ENCODE results near the gene KLHL2.

The KLHL2 gene

GRCh38 chr4:165289423-165289785 lies 82.0 kb downstream of the KLHL2 start:
- DNase-seq (ENCODE audit: low spot score), result no peak

DNA sequence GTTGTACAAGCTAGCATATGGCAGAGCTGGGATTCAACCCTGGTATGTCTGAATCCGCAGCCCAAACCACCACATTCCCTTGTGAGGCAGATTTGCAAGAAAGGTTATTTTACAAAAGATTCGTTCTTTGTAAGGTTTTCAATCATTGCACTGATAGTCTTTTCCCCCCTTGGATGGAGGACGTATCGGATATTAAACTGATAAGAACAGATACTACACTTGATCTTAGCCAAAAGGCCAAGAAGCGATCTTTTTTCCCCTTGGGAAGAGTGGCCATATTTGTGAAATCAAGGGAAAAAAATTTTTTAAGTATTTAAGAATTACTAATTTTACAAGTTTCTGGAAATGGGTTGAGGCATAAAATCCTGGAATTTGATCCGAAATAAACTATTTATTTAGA lies 85.7 kb downstream of the KLHL2 start:
- no peak for DNase-seq (ENCODE audit: low spot score)

- peak; percentile 5 for DNase-seq (ENCODE audit: low spot score)
These were observed 86.7 kb downstream of the KLHL2 start for GRCh38 chr4:165293927-165294649.

DNA sequence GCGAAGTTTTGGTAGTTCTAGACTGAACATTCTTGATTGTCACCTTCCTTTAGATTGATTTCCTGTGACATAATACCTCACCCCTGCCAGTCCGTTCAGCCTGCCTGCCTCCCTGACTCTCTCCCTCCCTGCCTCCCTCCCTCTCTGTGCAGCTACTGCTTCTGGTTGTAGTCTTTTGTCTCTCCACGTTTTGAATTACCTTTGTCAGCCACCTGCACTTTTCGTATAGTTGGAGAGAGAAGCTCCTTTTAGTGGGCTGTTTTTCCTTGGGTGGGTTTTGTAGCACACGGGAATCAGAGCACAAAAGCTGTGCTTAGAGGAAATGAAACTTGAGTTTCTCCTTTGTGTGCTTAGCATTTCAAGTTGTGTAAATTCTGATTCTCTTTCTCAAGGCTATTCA lies 87.5 kb downstream of the KLHL2 start:
- DNase-seq (ENCODE audit: low spot score), result peak; percentile 19

- DNase-seq (ENCODE audit: low spot score), result no peak
These were observed 90.3 kb downstream of the KLHL2 start for GRCh38 chr4:165297626-165298025.

DNA sequence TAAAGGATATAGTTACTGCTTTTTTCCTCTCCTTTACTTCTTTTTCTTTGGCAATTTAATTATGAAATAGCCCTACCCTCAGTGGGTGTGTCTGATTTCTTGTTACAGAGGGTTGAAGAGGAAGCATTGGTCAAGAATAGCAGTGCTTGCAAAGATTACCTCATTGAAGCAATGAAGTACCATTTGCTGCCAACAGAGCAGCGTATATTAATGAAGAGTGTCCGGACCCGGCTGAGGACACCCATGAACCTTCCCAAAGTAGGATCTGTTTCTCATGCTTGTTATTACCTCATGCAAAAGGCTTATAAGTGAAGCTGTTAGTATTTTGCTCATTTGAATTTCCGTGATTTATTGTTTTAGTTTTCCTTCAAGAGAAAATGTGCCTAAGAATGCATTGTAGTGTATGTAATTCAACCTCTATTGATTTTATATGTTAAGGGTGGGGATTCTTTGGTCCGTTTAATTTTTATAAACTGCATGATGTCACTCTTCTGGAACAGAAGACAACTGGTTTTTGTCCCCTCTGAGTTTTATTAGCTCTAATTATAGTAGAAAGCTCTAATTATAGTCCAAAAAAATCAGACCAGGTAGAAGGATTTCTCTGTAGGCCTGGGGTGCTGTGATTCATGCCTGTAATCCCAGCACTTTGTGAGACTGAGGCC lies 92.2 kb downstream of the KLHL2 start:
- DNase-seq (ENCODE audit: low spot score), result no peak

DNA sequence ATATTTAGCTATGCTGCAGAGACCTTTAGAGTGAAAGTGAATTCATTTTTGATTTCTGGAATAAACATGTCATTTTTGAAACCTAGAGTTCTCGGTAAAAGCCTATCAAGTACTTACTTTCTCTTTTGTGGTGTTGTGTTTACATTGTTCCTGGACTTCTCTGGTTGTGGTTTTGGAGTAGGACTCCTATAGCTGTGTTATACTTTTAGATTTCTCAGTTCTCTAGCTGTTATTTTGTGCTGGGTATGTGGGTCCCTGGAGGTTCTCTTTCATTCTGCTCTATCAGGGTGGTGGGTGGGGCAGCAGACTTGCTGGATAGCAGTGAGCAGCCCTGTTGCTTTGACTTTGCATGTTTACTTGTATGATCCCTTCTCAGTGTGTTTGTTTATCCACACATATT lies 94.5 kb downstream of the KLHL2 start:
- no peak for DNase-seq (ENCODE audit: low spot score)

- no peak for DNase-seq (ENCODE audit: low spot score)
These were observed 95.3 kb downstream of the KLHL2 start for GRCh38 chr4:165302658-165303057.

DNA sequence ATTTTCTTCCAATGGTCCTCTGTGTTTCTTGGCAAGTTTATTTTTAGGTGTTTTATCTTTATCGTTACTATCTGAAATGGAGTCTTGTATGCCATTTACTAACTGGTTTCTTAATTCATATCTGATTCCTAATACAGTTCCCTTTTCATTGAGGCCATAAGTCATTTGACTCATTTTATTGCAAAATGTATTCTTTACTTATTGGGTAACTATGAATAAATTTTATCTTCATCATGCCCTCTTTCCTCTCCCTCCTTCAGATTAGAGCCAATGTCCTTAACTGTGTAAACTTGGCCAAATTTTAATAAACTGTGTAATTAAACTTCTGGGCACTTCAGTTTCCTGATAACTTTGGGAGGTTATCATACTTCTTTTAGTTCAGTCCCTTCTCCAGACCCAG lies 100.8 kb downstream of the KLHL2 start:
- DNase-seq (ENCODE audit: low spot score), result no peak

DNA sequence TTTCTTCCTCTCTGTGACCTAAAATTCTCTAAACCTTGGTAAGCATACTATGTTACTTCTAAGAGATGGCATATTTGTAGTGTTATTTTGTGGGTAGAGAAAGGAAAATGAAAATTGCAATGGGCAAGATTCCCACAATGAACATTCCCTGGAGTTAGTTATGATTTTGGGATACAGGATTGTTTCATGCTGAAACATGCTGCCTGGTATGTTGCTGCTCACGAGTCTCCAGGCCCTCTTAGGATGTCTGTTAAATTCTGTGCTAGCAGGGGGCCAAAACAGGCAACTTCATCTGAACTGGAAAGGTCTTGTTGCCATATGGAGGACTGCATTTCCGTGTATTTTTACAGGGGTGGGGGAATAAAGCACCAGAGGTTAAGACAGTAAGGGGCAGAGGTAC lies 101.2 kb downstream of the KLHL2 start:
- no peak for DNase-seq (ENCODE audit: low spot score)

- DNase-seq (ENCODE audit: low spot score), result no peak
These were observed 102.1 kb downstream of the KLHL2 start for GRCh38 chr4:165309456-165309855.

GRCh38 chr4:165312506-165312905 lies 105.1 kb downstream of the KLHL2 start:
- DNase-seq (ENCODE audit: low spot score), result no peak

GRCh38 chr4:165319030-165319429 lies 111.7 kb downstream of the KLHL2 start:
- DNase-seq (ENCODE audit: low spot score), result no peak

DNA sequence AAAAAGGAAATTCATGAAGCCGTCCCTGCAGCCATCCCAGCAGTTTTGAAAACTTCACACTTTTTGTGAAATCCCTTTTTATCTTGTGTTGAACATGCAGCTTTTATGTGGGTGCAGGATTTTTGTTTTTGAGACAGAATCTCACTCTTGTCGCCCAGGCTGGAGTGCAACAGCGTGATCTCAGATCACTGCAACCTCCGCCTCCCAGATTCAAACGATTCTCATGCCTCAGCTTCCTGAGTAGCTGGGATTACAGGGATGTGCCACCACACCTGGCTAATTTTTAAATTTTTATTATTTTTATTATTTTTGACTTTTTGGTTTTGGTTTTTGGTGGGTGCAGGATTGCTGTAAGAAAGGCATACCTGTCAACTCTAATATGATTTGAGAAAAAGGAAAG lies 112.1 kb downstream of the KLHL2 start:
- no peak for DNase-seq (ENCODE audit: low spot score)

GRCh38 chr4:165324236-165324917 lies 117.0 kb downstream of the KLHL2 start:
- DNase-seq (ENCODE audit: low spot score), result no peak

- DNase-seq (ENCODE audit: low spot score), result no peak
These were observed 117.5 kb downstream of the KLHL2 start for GRCh38 chr4:165324918-165325304.

DNA sequence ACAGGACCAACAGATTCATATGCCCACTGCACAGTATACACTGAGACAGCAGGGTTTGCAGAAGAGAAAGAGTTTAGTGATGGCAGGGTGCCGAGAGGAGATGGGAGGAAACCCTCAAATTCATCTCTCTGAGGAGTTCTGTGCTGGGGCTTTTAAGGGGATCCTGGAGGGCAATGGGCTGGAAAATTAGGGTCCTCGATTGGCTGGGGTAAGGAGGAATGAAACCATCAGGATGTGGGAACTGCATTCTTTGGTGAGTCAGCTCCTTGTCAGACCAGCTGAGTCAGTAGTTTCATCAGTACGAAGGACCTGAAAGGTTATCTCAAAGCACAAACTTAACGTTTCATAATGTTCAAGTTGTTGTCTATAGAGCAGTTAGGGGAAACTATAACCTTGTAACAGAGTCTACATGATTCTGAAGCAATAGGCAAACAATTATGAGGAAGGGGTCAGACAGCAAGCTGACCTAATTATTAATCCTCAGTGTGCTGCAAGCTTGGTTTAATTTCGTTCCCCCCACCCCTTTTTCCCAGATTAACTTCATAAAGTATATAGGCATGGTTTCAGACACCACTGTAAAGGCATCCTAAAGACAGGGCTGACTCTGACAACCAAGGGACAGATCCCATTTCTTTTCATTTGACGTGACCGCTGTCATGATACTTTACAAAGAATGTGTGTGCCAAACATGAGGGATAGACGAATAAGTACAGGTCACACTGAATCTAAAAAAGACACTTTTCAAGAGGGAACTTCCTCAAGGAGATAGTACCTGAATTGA lies 118.6 kb downstream of the KLHL2 start:
- DNase-seq (ENCODE audit: low spot score), result no peak

DNA sequence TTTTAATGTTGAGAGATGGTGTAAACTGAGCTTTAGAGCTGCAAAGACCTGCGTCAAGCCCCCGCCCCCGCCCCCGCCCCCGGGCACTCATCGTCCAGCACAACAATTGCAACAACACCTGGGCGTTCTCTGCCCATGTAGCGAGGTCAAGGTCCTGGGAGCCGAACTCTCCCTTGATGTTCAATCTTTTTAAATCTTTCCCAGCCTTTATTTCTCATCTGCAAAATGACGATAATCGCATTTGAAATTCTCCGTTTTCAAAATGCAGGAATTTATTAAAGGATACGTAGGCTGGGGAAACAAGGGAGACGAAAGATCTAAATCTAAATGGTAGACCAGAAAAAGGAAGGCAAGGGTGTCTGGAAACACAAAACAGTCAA lies 119.5 kb downstream of the KLHL2 start:
- peak; percentile 20 for DNase-seq (ENCODE audit: low spot score)

- peak; percentile 97 for DNase-seq (ENCODE audit: low spot score)
These were observed 120.1 kb downstream of the KLHL2 start, which contains the start of gene MSMO1 for GRCh38 chr4:165327211-165328100. MSMO1 (plus strand) TSS chr4:165327669; CDS start chr4:165333371, 5,702 bp downstream.

DNA sequence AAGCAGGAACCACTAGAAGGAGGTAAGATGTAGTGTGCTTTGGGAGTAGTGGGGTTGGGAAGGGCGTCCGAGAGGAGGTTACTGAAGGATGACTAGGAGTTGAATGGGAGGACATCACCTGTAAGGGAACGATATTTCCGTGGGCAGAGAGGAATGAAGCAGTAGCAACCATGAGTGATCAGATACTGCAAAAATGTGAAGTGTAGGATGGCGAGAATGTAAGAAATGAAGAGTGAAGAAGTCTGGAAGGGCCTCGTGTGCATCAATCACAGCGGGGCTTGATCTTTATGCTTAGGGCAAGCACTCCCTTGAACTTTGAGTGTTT lies 120.7 kb downstream of the KLHL2 start:
- no peak for DNase-seq (ENCODE audit: low spot score)

GRCh38 chr4:165328708-165329107 lies 121.3 kb downstream of the KLHL2 start:
- no peak for DNase-seq (ENCODE audit: low spot score)

- no peak for DNase-seq (ENCODE audit: low spot score)
These were observed 122.7 kb downstream of the KLHL2 start for GRCh38 chr4:165330071-165330470.

All from germinal center (tissue), 1 donor.